CD14-positive monocyte (primary cell): Measurements from ENCODE around the gene SNAP47. TPM values are rescaled to one million over a fixed set of nuclear protein-coding genes. Genes with fewer than 3 reads are reported as not detected.
A peak's percentile ranks its signal among the peaks of the same experiment; 100 is the strongest.

ENCODE experiments used
- DNase-seq, 3 donors: peaks; one replicate each; pipeline ENCODE4 v3.0.0-alpha.2; 2011 to 2022
- H2AFZ ChIP-seq: 2 replicates; pipeline ENCODE4 v1.6.0; 2012; ENCODE audit warnings: mild to moderate bottlenecking, low read depth, low read length, inconsistent platforms; ENCODE audit not compliant: insufficient read depth, poor library complexity, severe bottlenecking
- H3K27ac ChIP-seq, 2 donors: 1 replicate in 1 of 2; 2 replicates in 1 of 2; pipeline ENCODE4 v1.5.1; 2012 to 2013; ENCODE audit warnings: low read length in 2 of 2, control low read depth in 1 of 2, inconsistent platforms in 1 of 2, low read depth in 1 of 2, mild to moderate bottlenecking in 1 of 2
- H3K27me3 ChIP-seq, 2 donors: one replicate each; pipeline versions ENCODE4 v1.6.0 to v1.6.1; 2011 to 2013; ENCODE audit warnings: low read length in 2 of 2; ENCODE audit not compliant: control insufficient read depth in 2 of 2, insufficient read depth in 2 of 2
- H3K36me3 ChIP-seq, 2 donors: replicated peaks in 1 of 2; 1 replicate in 1 of 2; 2 replicates in 1 of 2; pipeline versions ENCODE4 v1.5.1 to v1.6.1; 2012 to 2013; ENCODE audit warnings: low read length in 2 of 2, control low read depth in 1 of 2, inconsistent platforms in 1 of 2, mild to moderate bottlenecking in 1 of 2; ENCODE audit not compliant: insufficient read depth in 2 of 2, control insufficient read depth in 1 of 2
- H3K4me1 ChIP-seq, 2 donors: 1 replicate in 1 of 2; 2 replicates in 1 of 2; pipeline versions ENCODE4 v1.5.1 to v1.6.1; 2012 to 2013; ENCODE audit warnings: low read length in 2 of 2, control low read depth in 1 of 2, inconsistent platforms in 1 of 2, mild to moderate bottlenecking in 1 of 2, moderate library complexity in 1 of 2; ENCODE audit not compliant: insufficient read depth in 2 of 2, control insufficient read depth in 1 of 2
- H3K4me2 ChIP-seq: replicated peaks from 2 replicates; pipeline ENCODE3; 2012; ENCODE audit warnings: low read length, moderate library complexity, mild to moderate bottlenecking; ENCODE audit not compliant: poor library complexity, severe bottlenecking; ENCODE audit errors: extremely low read depth
- H3K4me3 ChIP-seq, 3 experiments: fragments of 200-600 bp in 1 of 3; sonication (generic) in 1 of 3; replicated peaks in 1 of 3; 1 replicate in 2 of 3; 2 replicates in 1 of 3; pipeline ENCODE4 v1.5.1; 2011 to 2013; ENCODE audit warnings: low read length in 3 of 3, mild to moderate bottlenecking in 3 of 3, control low read depth in 2 of 3, low read depth in 2 of 3, inconsistent platforms in 1 of 3, moderate library complexity in 1 of 3
- H3K79me2 ChIP-seq: 2 replicates; pipeline ENCODE4 v1.6.0; 2012; ENCODE audit warnings: mild to moderate bottlenecking, control low read depth, inconsistent platforms, low read length, moderate library complexity; ENCODE audit not compliant: insufficient read depth
- H3K9ac ChIP-seq: 2 replicates; pipeline ENCODE4 v1.6.0; 2017; ENCODE audit warnings: low read length, mild to moderate bottlenecking; ENCODE audit not compliant: insufficient read depth, poor library complexity, severe bottlenecking
- H3K9me3 ChIP-seq, 2 donors: replicated peaks in 1 of 2; 1 replicate in 1 of 2; 2 replicates in 1 of 2; pipeline versions ENCODE4 v1.5.1 to v1.6.1; 2012 to 2013; ENCODE audit warnings: low read length in 2 of 2, control low read depth in 1 of 2; ENCODE audit not compliant: control insufficient read depth in 1 of 2, insufficient read depth in 1 of 2
- H4K20me1 ChIP-seq: 2 replicates; pipeline ENCODE4 v1.6.0; 2012; ENCODE audit warnings: mild to moderate bottlenecking, low read length, control low read depth, moderate library complexity; ENCODE audit not compliant: insufficient read depth
- H3K27ac Mint-ChIP-seq, 7 donors: one replicate each; pipeline ENCODE4 v1.8.0; 2020; ENCODE audit warnings: mild to moderate bottlenecking in 7 of 7, mixed read lengths in 7 of 7, moderate library complexity in 6 of 7, inconsistent platforms in 2 of 7
- H3K27me3 Mint-ChIP-seq, 3 donors: one replicate each; pipeline ENCODE4 v1.8.0; 2021 to 2022; ENCODE audit warnings: low read depth in 3 of 3, mild to moderate bottlenecking in 3 of 3, mixed read lengths in 3 of 3, moderate library complexity in 3 of 3, inconsistent platforms in 1 of 3
- H3K36me3 Mint-ChIP-seq, 2 donors: one replicate each; pipeline ENCODE4 v1.8.0; 2020; ENCODE audit warnings: mixed read lengths in 2 of 2, inconsistent platforms in 1 of 2, mild to moderate bottlenecking in 1 of 2
- H3K4me1 Mint-ChIP-seq: one replicate; pipeline ENCODE4 v1.8.0; 2020; ENCODE audit warnings: mild to moderate bottlenecking, mixed read lengths
- H3K4me3 Mint-ChIP-seq, 2 donors: one replicate each; pipeline ENCODE4 v1.8.0; 2020; ENCODE audit warnings: mild to moderate bottlenecking in 2 of 2, mixed read lengths in 2 of 2, moderate library complexity in 1 of 2
- H3K9me3 Mint-ChIP-seq, 7 donors: one replicate each; pipeline ENCODE4 v1.8.0; 2020 to 2022; ENCODE audit warnings: mixed read lengths in 7 of 7, mild to moderate bottlenecking in 6 of 7, moderate library complexity in 6 of 7, inconsistent platforms in 2 of 7
- CTCF ChIP-seq: fragments of 200-600 bp; IDR thresholded peaks from one replicate; pipeline ENCODE4 v1.8.0; 2022; ENCODE audit warnings: antibody characterized with exemption, mild to moderate bottlenecking
- WGBS: methylation state at CpG from one replicate; pipeline ENCODE4 v1.1.5; 2013; ENCODE audit warnings: missing lambda C conversion rate; ENCODE audit not compliant: insufficient coverage; 5-methylcytosine and 5-hydroxymethylcytosine counted together
- intact Hi-C, 2 donors: fragments of 100-400 bp; cut with micrococcal nuclease; formaldehyde crosslinking; loops; one replicate each; pipeline versions ENCODE4 v1.15.0 to v1.15.1; 2023
- polyA plus RNA-seq, 3 donors: library from polyadenylated mRNA; depleted of rRNA in 1 of 3; unstranded in 2 of 3; stranded (reverse) in 1 of 3; fragments of 300-500 nt in 2 of 3; fragments of >200 nt in 1 of 3; fragmentation: Illumina TruSeq in 2 of 3; gene quantifications; 1 replicate in 2 of 3; 2 replicates in 1 of 3; pipeline ENCODE4 v1.2.3, GENCODE V29; 2012 to 2021

SNAP47 gene
- polyA plus RNA-seq, 3 donors = 15.4 to 25.0 (median 20.5) TPM

- peaks cover 2 to 5% of the 10 kb centered on the region in 2 donors for H3K36me3 Mint-ChIP-seq
- H3K4me3 Mint-ChIP-seq = no peak overlapping the region
- TF ChIP-seq CTCF = no peak
- no peak overlapping the region for H3K4me2 ChIP-seq
- peaks cover 29% of the 10 kb centered on the region for H3K79me2 ChIP-seq
- no peaks in the 10 kb centered on the region for H3K9me3 ChIP-seq
- H2AFZ ChIP-seq = no peak overlapping the region
- no peak for DNase-seq
- H3K27ac Mint-ChIP-seq = peak overlapping the region in 1 of 7 donors; percentile 64
- H3K9ac ChIP-seq = no peak overlapping the region
- peaks cover 11% of the 10 kb centered on the region for H3K4me1 Mint-ChIP-seq
- peaks cover 0 to 2% (median 0%) of the 10 kb centered on the region in 3 donors for H3K27me3 Mint-ChIP-seq
- no peak overlapping the region for H3K4me3 ChIP-seq
- intact Hi-C loops = no loop called here
- H3K27ac ChIP-seq = no peak overlapping the region
- H4K20me1 ChIP-seq = no peaks in the 10 kb centered on the region
- WGBS = 86% methylated on average over 7 of the region's 7 CpGs
- H3K27me3 ChIP-seq = no peaks in the 10 kb centered on the region
- no peaks in the 10 kb centered on the region for H3K36me3 ChIP-seq
- no peaks in the 10 kb centered on the region for H3K9me3 Mint-ChIP-seq
- peaks cover 8 to 15% of the 10 kb centered on the region in 2 donors for H3K4me1 ChIP-seq
These were observed 4.4 kb downstream of the SNAP47 start for GRCh38 chr1:227739636-227740035.

GRCh38 chr1:227740401-227740960, 5.2 kb downstream of the SNAP47 start:
- H3K4me1 Mint-ChIP-seq = peaks cover 10% of the 10 kb centered on the region
- H4K20me1 ChIP-seq = peaks cover 5% of the 10 kb centered on the region
- no peak overlapping the region for H3K4me2 ChIP-seq
- no peak for TF ChIP-seq CTCF
- no peak overlapping the region for H2AFZ ChIP-seq
- no peaks in the 10 kb centered on the region for H3K9me3 ChIP-seq
- H3K27ac Mint-ChIP-seq = peak overlapping the region in 1 of 7 donors; percentile 5
- H3K27me3 ChIP-seq = no peaks in the 10 kb centered on the region
- peaks cover 30% of the 10 kb centered on the region for H3K79me2 ChIP-seq
- intact Hi-C loops = no loop called here
- no peak overlapping the region for H3K4me3 ChIP-seq
- no peaks in the 10 kb centered on the region for H3K36me3 ChIP-seq
- H3K4me3 Mint-ChIP-seq = no peak overlapping the region
- H3K4me1 ChIP-seq = peaks cover 7 to 11% of the 10 kb centered on the region in 2 donors
- H3K9ac ChIP-seq = no peak overlapping the region
- H3K9me3 Mint-ChIP-seq = no peaks in the 10 kb centered on the region
- peaks cover 0 to 2% (median 0%) of the 10 kb centered on the region in 3 donors for H3K27me3 Mint-ChIP-seq
- H3K27ac ChIP-seq = no peak overlapping the region
- DNase-seq = no peak
- 81% methylated on average over 3 of the region's 3 CpGs for WGBS
- H3K36me3 Mint-ChIP-seq = peaks cover 2 to 5% of the 10 kb centered on the region in 2 donors
